Left ventricle myocardium superior (tissue), 1 donor: Measurements from ENCODE around the gene NCF1. TPM values are rescaled to one million over a fixed set of nuclear protein-coding genes. Genes with fewer than 3 reads are reported as not detected.
A peak's percentile ranks its signal among the peaks of the same experiment; 100 is the strongest.
"Not testable (repeated sequence)": the region's sequence is repeated elsewhere in the genome, so short reads cannot be mapped to it uniquely, and the experiment has no call there.

Experiments used
- ATAC-seq: fragments of 200-7000 bp; cut with Tn5 transposase; one replicate; pipeline ENCODE4 v1.9.1; 2020; ENCODE audit warnings: mild to moderate bottlenecking, moderate library complexity
- DNase-seq: peaks from one replicate; pipeline ENCODE4 v3.0.0-alpha.2; 2020
- intact Hi-C: fragments of 100-400 bp; cut with micrococcal nuclease; formaldehyde crosslinking; loops from one replicate; pipeline ENCODE4 v1.11.0; 2022
- total RNA-seq: library from RNA; stranded (reverse); fragmentation: NEBNext Ultra II Directional; extraction: Animal tissue kit (Norgen Biotek cat#: 25700); gene quantifications from one replicate; pipeline ENCODE4 v1.2.1, GENCODE V29; 2021
- donor health status: DM: no; HTN: yes; CAD: no; lungs with severe emphysema.

Gene NCF1
- total RNA-seq, 1 donor from 2014 or later = 3.9 TPM

DNA sequence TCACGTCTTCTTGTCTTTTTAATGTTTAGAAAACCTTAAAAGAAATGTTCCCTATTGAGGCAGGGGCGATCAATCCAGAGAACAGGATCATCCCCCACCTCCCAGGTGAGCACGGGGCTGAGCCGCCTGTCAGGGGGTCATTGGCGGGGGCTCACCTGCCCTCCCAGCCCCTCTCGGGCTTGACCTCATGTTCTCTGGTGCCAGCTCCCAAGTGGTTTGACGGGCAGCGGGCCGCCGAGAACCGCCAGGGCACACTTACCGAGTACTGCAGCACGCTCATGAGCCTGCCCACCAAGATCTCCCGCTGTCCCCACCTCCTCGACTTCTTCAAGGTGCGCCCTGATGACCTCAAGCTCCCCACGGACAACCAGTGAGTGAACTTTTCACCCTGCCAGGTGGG is 5.2 kb downstream of the NCF1 start:
- intact Hi-C loops, DNase-seq, ATAC-seq: not testable (repeated sequence)

DNA sequence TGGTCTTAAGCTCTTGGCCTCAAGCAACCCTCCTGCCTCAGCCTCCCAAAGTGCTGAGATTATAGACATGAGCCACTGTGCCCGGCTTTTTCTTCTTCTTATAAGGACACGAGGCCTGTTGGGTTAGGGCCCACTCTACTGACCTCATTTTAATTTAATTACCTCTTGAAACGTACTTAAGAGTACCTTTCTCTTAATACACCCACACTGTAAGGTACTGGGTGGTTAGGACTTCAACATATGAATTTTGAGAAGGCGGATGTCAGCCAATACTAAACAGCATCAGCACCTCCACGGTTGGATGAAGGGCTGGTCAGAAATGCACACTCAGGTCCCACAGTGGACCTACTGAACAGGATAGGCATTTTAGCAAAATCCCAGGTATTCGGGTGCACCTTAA is 7.9 kb downstream of the NCF1 start:
- DNase-seq, intact Hi-C loops, ATAC-seq: not testable (repeated sequence)

DNA sequence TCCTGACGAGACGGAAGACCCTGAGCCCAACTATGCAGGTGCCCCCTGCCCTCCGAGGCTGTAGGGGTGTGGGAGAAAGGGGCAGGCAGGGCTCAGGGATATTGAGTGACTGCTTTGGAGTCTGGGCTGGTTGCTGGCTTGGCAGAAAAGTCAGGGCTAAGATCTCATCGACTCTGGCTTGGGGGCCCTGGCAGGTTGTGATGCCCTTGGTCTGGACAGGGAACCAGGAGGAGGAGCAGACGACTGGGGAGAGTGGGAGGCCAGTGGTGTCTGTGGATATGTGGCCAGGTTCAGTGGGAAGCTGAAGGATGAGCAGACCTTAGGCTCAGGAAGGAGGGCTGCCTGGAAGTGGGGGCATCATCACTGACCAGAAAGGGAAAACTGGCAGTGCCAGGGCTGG is 9.8 kb downstream of the NCF1 start:
- not testable (repeated sequence) for DNase-seq

DNA sequence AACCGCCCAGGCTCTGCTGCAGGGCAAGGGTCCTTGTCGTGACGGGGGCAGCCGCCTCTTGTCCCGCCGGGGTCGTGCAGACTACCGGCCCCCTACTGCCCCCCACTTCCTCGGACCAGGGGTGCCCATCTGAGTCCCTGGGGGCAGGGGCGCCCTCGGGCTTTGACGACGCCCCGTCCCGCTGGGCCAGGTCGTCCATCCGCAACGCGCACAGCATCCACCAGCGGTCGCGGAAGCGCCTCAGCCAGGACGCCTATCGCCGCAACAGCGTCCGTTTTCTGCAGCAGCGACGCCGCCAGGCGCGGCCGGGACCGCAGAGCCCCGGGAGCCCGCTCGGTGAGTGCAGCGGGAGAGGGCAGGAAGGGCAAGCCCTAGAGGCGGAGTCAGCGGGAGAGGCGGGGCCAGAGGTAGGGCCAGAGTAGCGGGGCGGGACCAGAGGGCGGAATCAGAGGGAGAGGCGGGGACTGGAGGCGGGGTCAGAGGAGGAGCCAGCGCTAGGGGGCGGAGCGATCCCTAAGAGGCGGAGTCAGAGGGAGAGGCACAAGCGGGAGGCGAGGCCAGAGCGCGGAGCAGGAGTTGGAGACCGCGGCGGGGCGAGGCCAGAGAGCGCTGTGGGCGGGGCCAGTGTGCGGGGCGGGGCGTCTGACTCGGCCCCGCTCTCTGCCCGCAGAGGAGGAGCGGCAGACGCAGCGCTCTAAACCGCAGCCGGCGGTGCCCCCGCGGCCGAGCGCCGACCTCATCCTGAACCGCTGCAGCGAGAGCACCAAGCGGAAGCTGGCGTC is 14.7 kb downstream of the NCF1 start:
- ATAC-seq (peak; percentile 97), DNase-seq (peak; percentile 97)
- intact Hi-C loops = not testable (repeated sequence)

More for the DNA sequence above, 9.8 kb downstream of the NCF1 start:
- ATAC-seq, intact Hi-C loops: not testable (repeated sequence)

DNA sequence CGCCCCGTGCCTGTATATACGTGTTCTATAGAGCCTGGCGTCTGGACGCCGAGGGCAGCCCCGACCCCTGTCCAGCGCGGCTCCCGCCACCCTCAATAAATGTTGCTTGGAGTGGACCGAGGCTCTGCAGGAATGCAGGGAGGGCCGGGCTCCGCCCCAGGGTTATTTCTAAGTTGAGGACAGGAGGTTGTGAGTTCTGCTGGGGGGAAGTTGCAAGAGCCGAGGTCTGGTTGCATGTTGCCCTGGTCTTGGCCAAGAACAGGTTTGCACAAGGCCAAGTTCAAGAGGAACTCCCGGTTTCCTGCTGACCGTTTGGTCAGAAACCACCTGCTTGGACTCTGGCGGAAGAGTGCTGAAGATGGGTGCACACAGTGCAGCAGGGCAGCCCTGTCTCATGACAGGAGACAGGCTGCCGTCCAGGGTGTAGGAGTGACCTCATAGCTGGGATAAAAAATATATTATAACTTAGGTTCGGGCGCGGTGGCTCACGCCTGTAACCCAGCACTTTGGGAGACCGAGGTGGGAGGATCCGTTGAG is 15.5 kb downstream of the NCF1 start:
- ATAC-seq = peak; percentile 16

DNA sequence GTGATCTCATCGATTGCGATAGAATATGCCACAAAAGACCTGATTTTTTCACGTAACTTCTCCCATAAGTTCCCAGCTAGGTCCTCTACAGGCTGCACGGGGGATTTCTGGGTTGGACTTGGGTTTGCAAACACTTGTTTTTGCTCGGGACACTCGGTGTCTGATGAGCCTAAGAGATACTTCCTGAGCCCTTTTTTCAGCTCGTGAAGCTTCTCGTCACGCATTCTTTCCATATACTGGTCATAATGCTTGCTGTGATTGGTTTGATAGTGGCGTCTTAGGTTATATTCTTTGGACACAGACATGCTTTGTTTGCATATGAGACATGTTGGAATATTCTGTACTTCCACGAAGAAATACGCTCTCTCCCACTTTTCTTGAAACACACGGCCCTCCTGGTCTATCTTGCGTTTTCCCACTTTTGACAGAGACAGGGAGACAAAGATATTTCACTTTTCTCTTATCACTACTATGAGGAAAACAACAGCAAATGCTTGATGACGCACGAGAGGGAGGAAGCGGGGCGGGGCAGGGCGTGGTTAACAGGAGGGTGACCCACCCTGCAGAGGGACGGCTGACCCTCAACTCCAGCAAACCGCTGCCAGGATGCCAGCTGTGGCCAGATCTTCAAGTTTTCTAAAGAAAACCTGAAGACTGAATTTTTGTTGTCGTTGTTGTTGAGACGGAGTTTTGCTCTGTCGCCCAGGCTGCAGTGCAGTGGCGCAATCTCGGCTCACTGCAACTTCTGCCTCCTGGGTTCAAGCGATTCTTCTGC is 24.2 kb downstream of the NCF1 start:
- ATAC-seq, intact Hi-C loops, DNase-seq: not testable (repeated sequence)

More for the DNA sequence above, 15.5 kb downstream of the NCF1 start:
- intact Hi-C loops, DNase-seq: not testable (repeated sequence)

DNA sequence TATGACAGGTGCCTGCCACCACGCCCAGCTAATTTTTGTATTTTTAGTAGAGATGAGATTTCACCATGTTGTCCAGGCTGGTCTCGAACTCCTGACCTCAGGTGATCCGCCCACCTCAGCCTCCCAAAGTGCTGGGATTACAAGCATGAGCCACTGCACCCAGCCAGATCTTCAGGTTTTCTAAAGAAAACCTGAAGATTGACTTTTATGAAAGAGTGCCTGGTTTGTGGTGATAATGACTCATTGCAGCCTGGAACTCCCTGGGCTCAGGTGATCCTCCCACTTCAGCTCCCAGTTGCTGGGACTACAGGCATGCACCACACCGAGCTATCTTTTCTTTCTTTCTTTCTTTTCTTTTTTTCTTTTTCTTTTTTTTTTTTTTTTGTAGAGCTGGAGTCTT is 24.8 kb downstream of the NCF1 start:
- intact Hi-C loops, DNase-seq, ATAC-seq: not testable (repeated sequence)

DNA sequence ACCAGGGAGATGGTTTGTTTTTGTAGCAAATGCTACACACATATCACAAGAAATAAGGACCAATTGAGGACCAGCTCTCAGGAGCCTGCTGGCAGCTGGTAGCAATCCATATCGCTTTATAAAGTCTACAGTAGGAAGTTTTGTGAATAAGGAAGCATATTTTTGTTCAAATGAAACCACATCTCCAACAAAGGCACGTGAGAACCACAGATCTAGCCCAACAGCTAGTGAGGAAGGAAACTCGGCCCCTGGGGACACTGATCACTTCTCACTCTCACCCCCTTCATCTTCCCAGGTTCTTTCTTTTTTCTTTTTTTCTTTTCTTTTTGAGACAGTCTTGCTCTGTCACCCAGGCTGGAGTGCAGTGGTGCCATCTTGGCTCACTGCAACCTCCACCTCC is 42.1 kb downstream of the NCF1 start:
- intact Hi-C loops, ATAC-seq, DNase-seq: not testable (repeated sequence)

DNA sequence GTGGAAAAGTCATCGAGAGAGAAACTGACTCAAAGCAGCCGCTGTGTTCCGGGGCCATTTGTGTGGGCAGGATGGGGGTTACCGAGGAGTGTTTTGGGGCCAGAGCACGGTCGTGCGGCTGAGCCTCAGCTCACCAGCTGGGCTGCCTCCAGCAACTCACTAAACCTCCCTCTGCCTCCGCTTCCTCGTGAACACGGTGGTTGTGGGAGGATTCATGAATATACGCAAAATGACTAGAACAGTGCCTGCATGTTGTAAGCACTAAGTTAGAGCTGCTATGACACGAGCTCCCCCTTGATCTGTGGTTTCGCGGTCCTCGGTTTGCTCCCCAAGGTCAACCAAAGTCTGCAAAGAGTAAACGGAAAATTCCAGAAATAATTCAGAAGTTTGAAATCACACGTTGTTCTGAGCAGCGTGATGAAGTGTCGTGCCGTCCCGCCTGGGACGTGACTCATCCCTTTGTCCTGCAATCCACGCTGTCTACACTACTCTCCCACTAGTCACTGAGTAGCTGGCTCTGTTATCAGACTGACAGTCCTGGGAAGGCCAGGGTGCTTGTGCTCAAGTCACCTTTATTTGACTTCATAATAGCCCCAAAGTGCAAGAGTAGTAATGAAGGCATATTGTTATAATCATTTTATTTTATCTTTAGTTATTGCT is 46.5 kb downstream of the NCF1 start:
- intact Hi-C loops, DNase-seq: not testable (repeated sequence)
- ATAC-seq = peak; percentile 94

DNA sequence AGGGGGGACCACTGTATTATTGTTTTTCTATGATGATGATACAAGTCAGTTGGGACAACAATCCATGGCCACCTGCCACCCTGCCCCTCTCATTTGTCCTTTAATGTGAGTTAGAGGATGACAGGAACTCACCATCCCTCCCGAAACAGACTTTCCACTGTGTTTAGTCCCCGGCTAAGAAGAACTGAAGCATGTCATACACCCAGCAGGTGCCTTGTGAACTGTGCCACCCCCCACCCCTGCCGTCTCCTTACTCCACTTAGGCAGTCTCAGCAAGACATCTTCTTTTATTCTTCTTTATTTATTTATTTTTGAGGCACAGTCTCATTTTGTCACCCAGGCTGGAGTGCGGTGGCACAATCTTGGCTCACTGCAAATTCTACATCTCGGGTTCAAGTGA is 47.4 kb downstream of the NCF1 start:
- ATAC-seq, intact Hi-C loops, DNase-seq: not testable (repeated sequence)

DNA sequence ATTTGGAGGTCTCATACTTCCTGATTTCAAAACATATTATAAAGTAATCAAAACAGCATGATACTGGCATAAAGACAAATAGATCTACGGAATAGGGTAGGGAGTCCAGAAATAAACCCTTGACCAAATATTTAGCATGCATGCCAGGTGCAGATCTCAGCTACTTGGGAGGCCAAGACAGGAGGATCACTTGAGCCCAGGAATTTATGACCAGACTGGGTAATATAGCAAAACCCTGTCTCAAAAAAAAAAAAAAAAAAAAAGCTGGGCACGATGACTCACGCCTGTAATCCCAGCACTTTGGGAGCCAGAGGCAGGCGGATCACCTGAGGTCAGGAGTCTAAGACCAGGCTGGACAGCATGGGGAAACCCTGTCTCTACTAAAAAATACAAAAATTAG is 56.1 kb downstream of the NCF1 start:
- ATAC-seq, intact Hi-C loops, DNase-seq: not testable (repeated sequence)

DNA sequence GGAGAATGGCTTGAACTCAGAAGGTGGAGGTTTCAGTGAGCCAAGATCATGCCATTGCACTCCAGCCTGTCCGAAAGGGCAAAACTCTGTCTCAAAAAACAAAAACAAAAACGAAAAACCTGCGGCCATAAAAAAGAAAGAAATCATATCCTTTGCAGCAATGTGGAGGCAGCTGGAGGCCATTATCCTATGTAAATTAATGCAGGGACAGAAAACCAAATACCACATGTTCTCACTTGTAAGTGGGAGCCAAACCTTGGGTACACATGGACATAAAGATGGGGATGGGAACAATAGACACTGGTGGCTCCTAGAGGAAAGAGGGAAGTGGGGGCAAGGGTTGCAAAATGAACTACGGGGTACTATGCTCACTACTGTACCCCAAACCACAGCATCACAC is 56.6 kb downstream of the NCF1 start:
- not testable (repeated sequence) for ATAC-seq

More for the DNA sequence above, 56.6 kb downstream of the NCF1 start:
- intact Hi-C loops, DNase-seq: not testable (repeated sequence)

Other genes with a start within 250 kb of the NCF1 start
- gene GTF2I, start 116.3 kb upstream of the NCF1 start, total RNA-seq = 134 TPM
- 21.3 TPM for gene GTF2IRD2, start 77.6 kb downstream of the NCF1 start, total RNA-seq
- gene CASTOR2, start 190.7 kb downstream of the NCF1 start, total RNA-seq = 29.0 TPM